K562 treated with DMSO at 1 percent for 48 hours (cell line): ENCODE data around the gene DNAH5. TPM values are rescaled to one million over a fixed set of nuclear protein-coding genes. Genes with fewer than 3 reads are reported as not detected.

Experiments used
- total RNA-seq: library from RNA; unstranded; fragments of 300-600 nt; gene quantifications from 2 replicates; pipeline ENCODE4 v1.2.3, GENCODE V29; 2022; ENCODE audit warnings: low replicate concordance; ENCODE audit errors: extremely low read depth

DNAH5 gene, protein sequence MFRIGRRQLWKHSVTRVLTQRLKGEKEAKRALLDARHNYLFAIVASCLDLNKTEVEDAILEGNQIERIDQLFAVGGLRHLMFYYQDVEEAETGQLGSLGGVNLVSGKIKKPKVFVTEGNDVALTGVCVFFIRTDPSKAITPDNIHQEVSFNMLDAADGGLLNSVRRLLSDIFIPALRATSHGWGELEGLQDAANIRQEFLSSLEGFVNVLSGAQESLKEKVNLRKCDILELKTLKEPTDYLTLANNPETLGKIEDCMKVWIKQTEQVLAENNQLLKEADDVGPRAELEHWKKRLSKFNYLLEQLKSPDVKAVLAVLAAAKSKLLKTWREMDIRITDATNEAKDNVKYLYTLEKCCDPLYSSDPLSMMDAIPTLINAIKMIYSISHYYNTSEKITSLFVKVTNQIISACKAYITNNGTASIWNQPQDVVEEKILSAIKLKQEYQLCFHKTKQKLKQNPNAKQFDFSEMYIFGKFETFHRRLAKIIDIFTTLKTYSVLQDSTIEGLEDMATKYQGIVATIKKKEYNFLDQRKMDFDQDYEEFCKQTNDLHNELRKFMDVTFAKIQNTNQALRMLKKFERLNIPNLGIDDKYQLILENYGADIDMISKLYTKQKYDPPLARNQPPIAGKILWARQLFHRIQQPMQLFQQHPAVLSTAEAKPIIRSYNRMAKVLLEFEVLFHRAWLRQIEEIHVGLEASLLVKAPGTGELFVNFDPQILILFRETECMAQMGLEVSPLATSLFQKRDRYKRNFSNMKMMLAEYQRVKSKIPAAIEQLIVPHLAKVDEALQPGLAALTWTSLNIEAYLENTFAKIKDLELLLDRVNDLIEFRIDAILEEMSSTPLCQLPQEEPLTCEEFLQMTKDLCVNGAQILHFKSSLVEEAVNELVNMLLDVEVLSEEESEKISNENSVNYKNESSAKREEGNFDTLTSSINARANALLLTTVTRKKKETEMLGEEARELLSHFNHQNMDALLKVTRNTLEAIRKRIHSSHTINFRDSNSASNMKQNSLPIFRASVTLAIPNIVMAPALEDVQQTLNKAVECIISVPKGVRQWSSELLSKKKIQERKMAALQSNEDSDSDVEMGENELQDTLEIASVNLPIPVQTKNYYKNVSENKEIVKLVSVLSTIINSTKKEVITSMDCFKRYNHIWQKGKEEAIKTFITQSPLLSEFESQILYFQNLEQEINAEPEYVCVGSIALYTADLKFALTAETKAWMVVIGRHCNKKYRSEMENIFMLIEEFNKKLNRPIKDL (N-terminal part only)
- total RNA-seq, result not detected in 2 replicates

DNA sequence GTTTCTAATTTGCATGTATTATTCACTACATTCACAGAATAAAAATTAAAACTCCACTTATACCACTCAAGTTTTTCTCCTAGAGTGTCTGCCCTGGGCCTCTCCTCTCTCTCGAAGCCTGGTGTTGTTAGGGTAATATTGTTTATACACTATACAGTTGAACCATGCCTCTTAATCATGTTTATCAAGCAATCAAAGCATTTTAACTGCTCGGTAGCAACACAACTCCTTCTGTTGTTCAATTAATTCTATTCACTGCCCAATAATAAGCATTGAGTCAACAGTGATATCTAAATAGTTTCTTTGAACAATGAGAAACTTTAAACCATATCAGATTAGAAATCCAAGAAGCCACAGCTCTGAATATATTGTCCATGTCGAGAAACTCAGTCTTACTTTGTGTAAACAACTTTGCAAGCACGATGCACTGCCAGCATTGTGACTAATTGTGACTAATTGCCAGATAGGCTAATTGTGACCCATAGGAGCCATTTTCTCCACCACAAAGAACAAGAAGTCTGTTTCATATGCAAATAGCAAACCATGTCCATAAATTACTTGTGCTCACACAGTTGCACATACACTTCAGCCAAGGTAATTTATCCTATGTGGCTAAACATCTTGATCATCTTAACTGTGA is at the start of gene DNAH5:
Gene DNAH5 (minus strand): TSS at position 129 of the 640 bp plus-strand sequence. CDS start 250 bp downstream, outside the sequence.

Other genes with a start within 250 kb of the DNAH5 start
- not detected in 2 replicates for gene TRIO, start 198.7 kb upstream of the DNAH5 start, total RNA-seq